Mammary epithelial cell (primary cell): Measurements from ENCODE around the gene REXO1.

Experiments
- CTCF ChIP-seq, 2 donors: IDR thresholded peaks in 1 of 2; conservative IDR thresholded peaks in 1 of 2; 2 replicates each; pipeline ENCODE4 v1.5.1; 2011 to 2012; ENCODE audit warnings: inconsistent platforms in 2 of 2, low read length in 2 of 2, mild to moderate bottlenecking in 2 of 2, control low read depth in 1 of 2, low read depth in 1 of 2; ENCODE audit not compliant: insufficient read depth in 1 of 2; ENCODE audit errors: extremely low read depth in 1 of 2
- EZH2 ChIP-seq: IDR thresholded peaks from 2 replicates; pipeline ENCODE4 v1.6.1; 2012; ENCODE audit warnings: low read length, inconsistent platforms, borderline replicate concordance

- no peak for TF ChIP-seq CTCF (conservative IDR thresholded peaks at IDR 0.05 in 1 of 2, IDR thresholded peaks at IDR 0.05 in 1 of 2; ENCODE audit: extremely low read depth in 1 of 2, insufficient read depth in 1 of 2, low read depth in 1 of 2, low read length in 2 of 2)
- no peak for TF ChIP-seq EZH2
These were observed 39.9 kb downstream of the REXO1 start for GRCh38 chr19:1808395-1808731.
